GM06990 (cell line): ENCODE data around the gene PIGO.

Experiments
- DNase-seq: peaks from one replicate; pipeline ENCODE4 v3.0.0-alpha.2; 2011; ENCODE audit not compliant: insufficient read length; ENCODE audit errors: extremely low read depth
- H3K27me3 ChIP-seq: replicated peaks from 2 replicates; pipeline ENCODE4 v1.6.0; 2011; ENCODE audit warnings: low read length; ENCODE audit not compliant: control insufficient read depth, insufficient read depth
- H3K36me3 ChIP-seq: 2 replicates; pipeline ENCODE4 v1.5.1; 2011; ENCODE audit warnings: low read length; ENCODE audit not compliant: control insufficient read depth, insufficient read depth
- H3K4me3 ChIP-seq: replicated peaks from 2 replicates; pipeline ENCODE4 v1.5.1; 2011; ENCODE audit warnings: low read depth, mild to moderate bottlenecking, control low read depth, low read length
- CTCF ChIP-seq: IDR thresholded peaks from 2 replicates; pipeline ENCODE4 v1.5.1; 2011; ENCODE audit warnings: low read length, control low read depth, mild to moderate bottlenecking, inconsistent platforms; ENCODE audit not compliant: insufficient read depth, poor library complexity, severe bottlenecking

PIGO gene

GRCh38 chr9:35134920-35135319 is 38.5 kb upstream of the PIGO start:
- no peak for TF ChIP-seq CTCF
- no peak for DNase-seq
- no peak overlapping the region for H3K4me3 ChIP-seq
- no peaks in the 10 kb centered on the region for H3K27me3 ChIP-seq
- no peaks in the 10 kb centered on the region for H3K36me3 ChIP-seq

GRCh38 chr9:35116898-35117551 is 20.6 kb upstream of the PIGO start:
- DNase-seq: peak; percentile 67
- H3K4me3 ChIP-seq: peak overlapping the region; percentile 9; the same call in 1 of the 2 replicates
- no peaks in the 10 kb centered on the region for H3K36me3 ChIP-seq
- TF ChIP-seq CTCF: peak; percentile 96
- H3K27me3 ChIP-seq: no peaks in the 10 kb centered on the region

GRCh38 chr9:35116539-35116897 is 20.1 kb upstream of the PIGO start:
- no peak for TF ChIP-seq CTCF
- Histone ChIP-seq H3K4me3 (peak overlapping the region; percentile 84), H3K36me3 (no peaks in the 10 kb centered on the region), H3K27me3 (no peaks in the 10 kb centered on the region)
- no peak for DNase-seq

- Histone ChIP-seq H3K36me3 (no peaks in the 10 kb centered on the region), H3K27me3 (no peaks in the 10 kb centered on the region), H3K4me3 (peak within 1 kb of the TSS; percentile 84)
- no peak for TF ChIP-seq CTCF
- peak; percentile 90 for DNase-seq
Observed at GRCh38 chr9:35115680-35116538, 19.5 kb upstream of the PIGO start, which contains the start of gene ATOSB. Gene ATOSB (minus strand): TSS chr9:35115862. CDS start chr9:35108274, 7,588 bp downstream.

GRCh38 chr9:35114840-35115628 is 18.6 kb upstream of the PIGO start:
- no peaks in the 10 kb centered on the region for H3K27me3 ChIP-seq
- DNase-seq: peak; percentile 51
- no peak for TF ChIP-seq CTCF
- H3K4me3 ChIP-seq: peak overlapping the region; percentile 84
- no peaks in the 10 kb centered on the region for H3K36me3 ChIP-seq
